ENCODE measurements around the gene USP2. TPM values are rescaled to one million over a fixed set of nuclear protein-coding genes. Genes with fewer than 3 reads are reported as not detected.

USP2 gene
- total and polyA plus RNA-seq, 2 of the 8 experiments (the other 6 are each of a cell fraction or from before 2014, with no cell fraction given) = 2.2 to 6.9 TPM

GRCh38 chr11:119384332-119384731 lies 2.8 kb upstream of the USP2 start:
- 91 to 100% methylated on average over 1 to 2 of the region's 2 CpGs for WGBS, 2 experiments (ENCODE audit: extremely low coverage in 1 of 2, insufficient coverage in 1 of 2, insufficient read length in 1 of 2, insufficient replicate concordance in 2 of 2, low coverage in 1 of 2, low lambda C conversion rate in 2 of 2, missing lambda C conversion rate in 1 of 2)
- POLR2A ChIA-PET (ENCODE audit: partially characterized antibody) = no interaction called here

More at GRCh38 chr11:119384332-119384731, 2.8 kb upstream of the USP2 start:
- no peak overlapping the region for H2BK12ac ChIP-seq (ENCODE audit: low read depth, low read length)
- TF ChIP-seq RAD21 (IDR thresholded peaks at IDR 0.05 in 1 of 2, conservative IDR thresholded peaks at IDR 0.05 in 1 of 2; ENCODE audit: low read depth in 2 of 2, low read length in 2 of 2) = peak; percentile 2 to 5; a peak in 1 of 4 replicates
- TF ChIP-seq SP4 (IDR thresholded peaks at IDR 0.05; ENCODE audit: low read length) = no peak
- no peak overlapping the region for H3K4ac ChIP-seq (replicated peaks; ENCODE audit: insufficient read length, low read depth, low read length)
- H4K20me1 ChIP-seq (replicated peaks in 1 of 2; ENCODE audit: control insufficient read depth in 1 of 2, insufficient read depth in 2 of 2, low read length in 2 of 2) = no peaks in the 10 kb centered on the region
- H3K9ac ChIP-seq (replicated peaks in 1 of 4; ENCODE audit: extremely low read depth in 1 of 4, low read depth in 3 of 4, low read length in 3 of 4) = no peak overlapping the region
- no peak overlapping the region for H2AK5ac ChIP-seq (ENCODE audit: low read depth, low read length)
- no peak overlapping the region for H3K27ac ChIP-seq (ENCODE audit: low read depth, low read length)
- no peak overlapping the region for H2BK15ac ChIP-seq (ENCODE audit: low read length)
- H3K36me3 ChIP-seq (ENCODE audit: control insufficient read depth in 2 of 4, insufficient read depth in 4 of 4, low read length in 3 of 4) = no peaks in the 10 kb centered on the region
- H3K14ac ChIP-seq (ENCODE audit: insufficient read length) = no peak overlapping the region
- peaks cover 0 to 13% (median 10%) of the 10 kb centered on the region in 4 experiments; a peak in 6 of 7 replicates for H3K4me1 ChIP-seq (replicated peaks in 1 of 4; ENCODE audit: control insufficient read depth in 3 of 4, insufficient read depth in 4 of 4, low read length in 3 of 4)
- no peak overlapping the region for H3K4me2 ChIP-seq (ENCODE audit: insufficient read depth in 1 of 2, low read depth in 2 of 2, low read length in 2 of 2)
- H2BK120ac ChIP-seq (replicated peaks; ENCODE audit: low read depth, low read length) = no peak overlapping the region
- CTCF ChIA-PET (ENCODE audit: partially characterized antibody) = interaction anchor here (0.6 to 26.3 kb wide), 12 partner anchors 9 to 199 kb away, joined by 3 to 474 read pairs (median 5); partner anchors contain the start of genes C1QTNF5 and MFRP
- H3K23me2 ChIP-seq (ENCODE audit: low read depth, low read length) = peaks cover 12% of the 10 kb centered on the region
- H3K4me3 ChIP-seq (ENCODE audit: extremely low read depth in 1 of 4, insufficient read depth in 2 of 4, low read depth in 3 of 4, low read length in 4 of 4) = no peak overlapping the region
- H3K79me2 ChIP-seq (ENCODE audit: control insufficient read depth in 1 of 2, insufficient read depth in 2 of 2, low read length in 2 of 2) = no peaks in the 10 kb centered on the region
- H2BK20ac ChIP-seq (ENCODE audit: low read length) = no peak overlapping the region
- H3K56ac ChIP-seq (replicated peaks; ENCODE audit: insufficient read length, low read depth, low read length) = no peak overlapping the region
- H3K79me1 ChIP-seq (ENCODE audit: low read depth, low read length) = no peaks in the 10 kb centered on the region
- FAIRE-seq (no peak), DNase-seq (ENCODE audit: low read depth in 1 of 2, low spot score in 2 of 2) (no peak)
- no peak overlapping the region for H2AFZ ChIP-seq (ENCODE audit: low read length)
- no peak overlapping the region for H4K91ac ChIP-seq (replicated peaks; ENCODE audit: insufficient read length, low read length)
- H3K23ac ChIP-seq (ENCODE audit: insufficient read length) = no peak overlapping the region
- H3K9me3 ChIP-seq (ENCODE audit: insufficient read depth in 2 of 2, low read depth in 1 of 2, low read length in 1 of 2) = no peaks in the 10 kb centered on the region
- no peak overlapping the region for H2BK5ac ChIP-seq (ENCODE audit: low read depth, low read length)
- H3K27me3 ChIP-seq (replicated peaks in 1 of 4; ENCODE audit: control insufficient read depth in 3 of 4, extremely low read depth in 1 of 4, insufficient read depth in 3 of 4, low read length in 3 of 4) = peaks cover 0 to 12% (median 8%) of the 10 kb centered on the region in 4 experiments; a peak in 6 of 7 replicates
- H4K5ac ChIP-seq (ENCODE audit: insufficient read length, low read depth, low read length) = no peak overlapping the region
- no peak overlapping the region for H3K18ac ChIP-seq (ENCODE audit: extremely low read depth, low read length)
- H4K8ac ChIP-seq (ENCODE audit: extremely low read depth, insufficient read depth, low read length) = no peak overlapping the region
